ENCODE results near the gene SEMA3F.
A peak's percentile ranks its signal among the peaks of the same experiment; 100 is the strongest.

SEMA3F gene

GRCh38 chr3:50146316-50146901, 8.7 kb upstream of the SEMA3F start:
- ChIA-PET CTCF (no interaction called here), POLR2A (ENCODE audit: low non-redundant PET) (no interaction called here)
- peak overlapping the region; percentile 98 for H3K27ac ChIP-seq
- TF ChIP-seq CTCF (conservative IDR thresholded peaks at IDR 0.05; ENCODE audit: low read depth) = no peak; the same call in 1 of the 2 replicates
- DNase-seq (ENCODE audit: low spot score) = no peak

DNA sequence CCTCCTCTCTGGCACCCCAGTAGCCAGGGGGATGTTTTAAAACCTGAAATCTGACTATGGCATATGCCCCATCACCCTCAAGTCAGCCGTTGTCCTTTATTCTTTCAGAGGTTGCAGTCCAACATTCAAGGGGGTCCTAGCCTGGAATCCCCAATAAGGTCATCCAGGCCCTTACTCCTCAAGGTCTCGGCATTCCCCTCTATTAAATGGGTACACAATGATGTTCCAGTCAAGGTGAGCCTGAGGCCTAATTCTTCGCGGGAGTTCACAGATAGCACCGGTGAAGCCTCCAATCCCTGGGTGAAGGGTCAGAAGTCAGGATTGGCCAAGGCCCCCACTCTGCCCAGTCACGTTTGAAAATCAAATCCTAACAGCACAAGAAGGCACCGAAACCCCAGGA, 8.1 kb upstream of the SEMA3F start:
- ChIA-PET POLR2A (ENCODE audit: low non-redundant PET) (no interaction called here), CTCF (no interaction called here)
- TF ChIP-seq CTCF (conservative IDR thresholded peaks at IDR 0.05; ENCODE audit: low read depth) = no peak
- peak overlapping the region; percentile 98 for H3K27ac ChIP-seq
- DNase-seq (ENCODE audit: low spot score) = no peak

GRCh38 chr3:50147447-50147846, 7.7 kb upstream of the SEMA3F start:
- ChIA-PET CTCF (no interaction called here), POLR2A (ENCODE audit: low non-redundant PET) (no interaction called here)
- H3K27ac ChIP-seq = peak overlapping the region; percentile 98
- no peak for DNase-seq (ENCODE audit: low spot score)
- no peak for TF ChIP-seq CTCF (conservative IDR thresholded peaks at IDR 0.05; ENCODE audit: low read depth)

DNA sequence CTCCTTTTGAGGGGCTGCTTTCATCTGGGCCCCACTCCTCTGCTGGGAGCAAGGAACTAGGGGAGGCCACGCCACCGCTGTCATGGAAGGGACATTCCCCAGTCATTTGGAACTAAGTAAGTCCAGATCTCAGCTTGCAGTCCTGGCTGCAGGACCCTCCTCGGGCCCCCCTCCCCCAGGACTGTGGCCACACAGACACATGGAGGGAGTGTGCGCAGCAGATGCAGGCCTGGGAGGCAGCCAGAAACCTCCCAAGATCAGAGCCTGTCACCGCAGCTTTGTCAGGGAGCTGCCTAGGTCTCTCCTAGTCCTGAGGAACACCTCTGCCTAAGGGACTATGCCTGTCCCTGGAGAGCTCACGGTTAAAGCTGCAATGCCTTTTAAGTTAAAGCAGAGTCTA, 7.3 kb upstream of the SEMA3F start:
- no peak for TF ChIP-seq CTCF (conservative IDR thresholded peaks at IDR 0.05; ENCODE audit: low read depth)
- POLR2A ChIA-PET (ENCODE audit: low non-redundant PET) = no interaction called here
- CTCF ChIA-PET = interaction anchor here (1.1 kb wide), 1 partner anchor 14 kb away, joined by 4 read pairs; no protein-coding TSS in a partner anchor
- DNase-seq (ENCODE audit: low spot score) = no peak
- H3K27ac ChIP-seq = peak overlapping the region; percentile 98

DNA sequence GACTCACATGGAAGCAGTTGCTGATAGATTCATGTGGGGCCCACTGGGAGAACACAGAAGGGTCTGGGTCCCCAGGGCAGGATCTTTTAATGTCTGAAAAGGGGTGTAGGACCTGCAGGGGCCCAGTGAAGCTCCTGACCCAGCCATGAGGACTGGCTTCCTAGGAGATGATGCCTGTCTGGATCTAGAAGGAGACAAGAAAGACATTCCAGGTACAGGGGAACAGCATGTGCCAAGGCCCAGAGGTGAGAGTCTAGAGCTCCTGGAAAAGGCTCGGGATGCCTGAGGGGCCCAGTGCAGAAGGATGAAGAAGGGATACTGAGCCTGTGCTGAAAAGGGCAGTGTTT, 4.7 kb upstream of the SEMA3F start:
- POLR2A ChIA-PET (ENCODE audit: low non-redundant PET) = interaction anchor here (0.5 kb wide), 1 partner anchor 41 kb away, joined by 3 read pairs; no protein-coding TSS in a partner anchor

GRCh38 chr3:50150863-50151686, 4.0 kb upstream of the SEMA3F start:
- ChIA-PET CTCF (interaction anchor here (1.3 kb wide), 1 partner anchor 24 kb away, joined by 3 read pairs; no protein-coding TSS in a partner anchor), POLR2A (ENCODE audit: low non-redundant PET) (interaction anchor here (0.5 to 0.9 kb wide), 2 partner anchors 39 to 40 kb away, joined by 3 read pairs; no protein-coding TSS in a partner anchor)
- DNase-seq (ENCODE audit: low spot score) = peak; percentile 59
- peak overlapping the region; percentile 98 for H3K27ac ChIP-seq
- TF ChIP-seq CTCF (conservative IDR thresholded peaks at IDR 0.05; ENCODE audit: low read depth) = no peak

More for the DNA sequence above, 4.7 kb upstream of the SEMA3F start:
- no peak for TF ChIP-seq CTCF (conservative IDR thresholded peaks at IDR 0.05; ENCODE audit: low read depth)
- H3K27ac ChIP-seq = peak overlapping the region; percentile 98
- DNase-seq (ENCODE audit: low spot score) = no peak
- CTCF ChIA-PET = no interaction called here
